Ovary (tissue), 3 donors: ENCODE results near the gene CRAMP1.

Experiments
- POLR2A ChIP-seq: fragments of 450-650 bp; IDR thresholded peaks from one replicate; pipeline ENCODE4 v1.6.1; 2017; ENCODE audit warnings: antibody characterized with exemption, mild to moderate bottlenecking, moderate library complexity
- TF ChIP-seq, protein P1 (sequence below), 3 donors: fragments of 450-650 bp in 2 of 3; fragments of 200-600 bp in 1 of 3; IDR thresholded peaks; one replicate each; pipeline versions ENCODE4 v1.5.1 to v1.8.0; 2016 to 2022; ENCODE audit warnings: antibody characterized with exemption in 3 of 3, mild to moderate bottlenecking in 1 of 3
- donor health status: DM: no; HTN: no; CAD: no.

DNA sequence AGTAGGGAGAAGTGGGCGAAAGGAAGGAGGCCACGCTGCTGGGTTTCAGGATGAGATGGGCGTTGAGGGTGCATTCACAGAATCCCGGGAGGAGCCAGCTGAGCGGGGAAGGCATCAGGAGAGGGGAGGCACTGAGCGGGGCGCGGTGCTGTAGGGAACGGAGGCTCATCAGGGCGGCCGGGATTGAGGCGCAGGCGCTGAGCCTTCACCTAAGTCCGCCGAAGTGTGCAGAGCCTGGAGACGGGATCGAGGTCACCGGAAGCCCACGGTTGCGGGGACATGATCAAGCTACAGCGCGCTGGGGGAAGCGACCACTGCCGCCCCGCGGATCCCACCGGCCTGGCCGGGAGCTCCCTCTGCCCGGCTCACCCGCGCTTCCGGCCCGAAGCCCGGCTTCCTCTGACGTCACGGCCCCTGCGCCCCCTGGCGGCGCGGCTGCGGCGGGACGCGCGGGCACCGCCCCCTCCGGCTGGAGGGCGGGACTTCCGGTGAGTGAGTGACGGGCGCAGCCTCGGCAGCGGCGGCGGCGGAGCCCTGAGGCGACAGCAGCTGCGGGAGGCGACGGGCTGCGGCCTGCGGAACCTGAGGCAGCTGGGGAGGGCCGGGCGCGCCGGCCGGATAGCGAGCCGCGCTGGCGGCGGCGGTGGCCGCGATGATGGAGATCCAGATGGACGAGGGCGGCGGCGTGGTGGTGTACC, 93.7 kb downstream of the CRAMP1 start, which contains the start of gene MAPK8IP3:
- TF ChIP-seq POLR2A: peak; percentile 93
- TF ChIP-seq, protein P1, sequence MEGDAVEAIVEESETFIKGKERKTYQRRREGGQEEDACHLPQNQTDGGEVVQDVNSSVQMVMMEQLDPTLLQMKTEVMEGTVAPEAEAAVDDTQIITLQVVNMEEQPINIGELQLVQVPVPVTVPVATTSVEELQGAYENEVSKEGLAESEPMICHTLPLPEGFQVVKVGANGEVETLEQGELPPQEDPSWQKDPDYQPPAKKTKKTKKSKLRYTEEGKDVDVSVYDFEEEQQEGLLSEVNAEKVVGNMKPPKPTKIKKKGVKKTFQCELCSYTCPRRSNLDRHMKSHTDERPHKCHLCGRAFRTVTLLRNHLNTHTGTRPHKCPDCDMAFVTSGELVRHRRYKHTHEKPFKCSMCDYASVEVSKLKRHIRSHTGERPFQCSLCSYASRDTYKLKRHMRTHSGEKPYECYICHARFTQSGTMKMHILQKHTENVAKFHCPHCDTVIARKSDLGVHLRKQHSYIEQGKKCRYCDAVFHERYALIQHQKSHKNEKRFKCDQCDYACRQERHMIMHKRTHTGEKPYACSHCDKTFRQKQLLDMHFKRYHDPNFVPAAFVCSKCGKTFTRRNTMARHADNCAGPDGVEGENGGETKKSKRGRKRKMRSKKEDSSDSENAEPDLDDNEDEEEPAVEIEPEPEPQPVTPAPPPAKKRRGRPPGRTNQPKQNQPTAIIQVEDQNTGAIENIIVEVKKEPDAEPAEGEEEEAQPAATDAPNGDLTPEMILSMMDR (IDR thresholded peaks at IDR 0.05): peak; percentile 91 to 100 (median 100)
